Pons (tissue), 1 donor: ENCODE results near the gene NCBP3.
"Not testable (repeated sequence)": the region's sequence is repeated elsewhere in the genome, so short reads cannot be mapped to it uniquely, and the experiment has no call there.

Source experiments
- DNase-seq: peaks from one replicate; pipeline ENCODE4 v3.0.0-alpha.2; 2016; ENCODE audit warnings: low spot score

Gene NCBP3

DNA sequence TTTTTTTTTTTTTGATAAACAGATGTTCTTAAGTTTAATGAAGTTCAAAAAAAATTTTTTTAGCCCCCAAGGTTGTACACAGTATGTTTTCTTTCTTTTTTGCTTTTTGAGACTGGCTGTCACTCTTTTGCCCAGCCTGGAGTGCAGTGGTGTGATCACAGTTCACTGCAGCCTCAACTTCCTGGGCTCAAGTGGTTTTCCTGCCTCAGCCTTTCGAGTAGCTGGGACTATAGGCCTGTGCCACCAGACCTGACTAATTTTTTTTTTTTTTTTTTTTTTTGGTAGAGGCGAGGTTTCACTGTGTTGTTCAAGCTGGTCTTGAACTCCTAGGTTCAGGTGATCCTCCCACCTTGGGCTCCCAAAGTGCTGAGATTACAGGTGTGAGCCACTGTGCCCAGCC lies 57.8 kb downstream of the NCBP3 start:
- DNase-seq, result no peak

GRCh38 chr17:3785323-3785722 lies 60.7 kb downstream of the NCBP3 start:
- DNase-seq, result not testable (repeated sequence)

GRCh38 chr17:3782751-3783150 lies 63.3 kb downstream of the NCBP3 start:
- no peak for DNase-seq

DNA sequence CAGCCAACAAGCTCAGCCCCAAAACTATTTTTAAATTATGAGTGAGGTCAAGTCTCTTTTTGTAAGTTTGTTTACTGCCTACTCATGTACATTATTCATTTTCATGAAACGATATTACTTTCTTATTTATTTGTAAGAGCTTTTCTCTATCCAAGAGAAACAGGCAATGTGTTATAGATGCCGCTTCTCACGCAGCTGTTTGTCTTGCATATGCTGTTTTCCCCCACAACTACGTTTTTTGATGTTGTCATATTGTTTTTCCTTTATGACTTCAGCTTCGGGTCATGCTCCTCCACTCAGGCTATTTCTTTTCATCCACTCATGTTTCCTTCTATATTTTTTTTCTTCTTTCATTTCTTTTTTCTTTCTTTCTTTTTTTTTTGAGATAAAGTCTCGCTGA lies 65.1 kb downstream of the NCBP3 start:
- no peak for DNase-seq

DNA sequence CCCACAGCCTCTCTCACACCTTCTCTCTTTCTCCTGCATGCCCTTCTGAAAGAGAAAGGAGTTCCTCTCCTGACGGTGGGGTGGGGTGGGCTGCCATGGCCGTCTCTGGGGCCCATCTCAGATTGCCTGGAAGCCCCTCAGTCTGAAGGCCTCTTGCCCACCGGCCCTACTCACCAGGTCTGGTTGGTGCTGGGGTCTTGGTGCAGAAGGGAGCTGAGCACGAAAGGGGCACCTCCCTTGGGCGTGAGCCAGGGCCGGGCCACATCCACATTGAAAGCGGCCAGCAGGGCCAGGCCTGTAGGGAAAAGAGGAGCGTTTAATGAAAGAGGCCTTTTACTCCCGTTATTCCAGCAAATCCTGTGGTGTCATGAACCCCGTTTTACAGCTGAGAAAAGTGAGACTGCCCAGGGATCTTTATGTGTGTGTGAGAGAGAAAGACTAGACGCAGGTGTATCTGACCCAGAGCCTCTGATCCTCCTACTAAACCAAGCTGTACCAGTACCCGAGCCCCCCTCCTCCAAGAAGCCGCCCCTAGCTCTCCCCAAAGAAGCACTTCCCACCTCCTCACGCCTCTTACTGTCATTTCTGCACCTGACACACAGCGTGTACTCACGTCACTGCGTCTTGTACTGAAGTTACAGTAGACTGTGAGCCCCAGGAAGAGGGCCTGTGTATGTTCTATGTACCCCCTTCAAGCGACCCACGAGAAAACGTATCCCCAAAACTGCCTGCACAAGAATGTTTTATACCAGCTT lies 68.5 kb downstream of the NCBP3 start:
- no peak for DNase-seq

DNA sequence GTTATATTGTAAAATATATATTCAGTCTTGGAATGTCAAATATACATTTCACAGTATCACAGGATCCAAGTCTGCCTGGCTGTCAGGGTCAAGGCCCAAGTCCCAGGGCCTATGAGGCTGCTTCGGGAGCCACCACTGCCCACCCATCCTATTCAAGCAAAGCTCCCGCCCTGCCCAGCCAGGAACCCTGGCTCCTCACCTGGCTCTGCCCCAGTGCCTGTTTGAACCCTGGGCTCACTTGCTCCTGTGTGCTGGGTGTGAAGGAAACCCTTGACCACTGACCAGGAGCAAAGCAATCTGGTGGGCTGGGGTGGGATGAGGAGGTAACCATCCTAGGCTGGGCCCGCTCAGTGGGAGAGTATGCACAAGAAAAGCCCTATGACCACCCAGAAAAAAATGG lies 72.1 kb downstream of the NCBP3 start:
- no peak for DNase-seq

DNA sequence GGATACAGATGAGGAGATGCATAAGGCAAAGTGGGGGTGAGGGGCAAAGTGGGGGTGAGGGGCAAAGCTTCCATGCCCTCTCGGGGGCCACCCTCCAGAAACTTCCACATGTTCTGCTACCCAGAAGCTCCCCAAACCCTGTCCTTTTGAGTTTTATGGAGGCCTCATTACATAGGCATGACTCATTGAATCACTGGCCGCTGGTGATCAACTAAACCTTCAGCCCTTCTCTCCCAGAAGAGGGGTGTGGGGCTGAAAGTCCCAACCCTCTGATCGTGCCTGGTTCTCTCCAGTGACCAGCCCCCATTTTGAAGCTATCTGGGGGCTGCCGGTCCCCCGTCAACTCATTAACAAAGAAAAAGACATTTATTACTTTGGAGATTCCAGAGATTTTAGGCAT lies 72.5 kb downstream of the NCBP3 start:
- DNase-seq, result no peak

GRCh38 chr17:3772764-3773163 lies 73.3 kb downstream of the NCBP3 start:
- DNase-seq, result no peak

DNA sequence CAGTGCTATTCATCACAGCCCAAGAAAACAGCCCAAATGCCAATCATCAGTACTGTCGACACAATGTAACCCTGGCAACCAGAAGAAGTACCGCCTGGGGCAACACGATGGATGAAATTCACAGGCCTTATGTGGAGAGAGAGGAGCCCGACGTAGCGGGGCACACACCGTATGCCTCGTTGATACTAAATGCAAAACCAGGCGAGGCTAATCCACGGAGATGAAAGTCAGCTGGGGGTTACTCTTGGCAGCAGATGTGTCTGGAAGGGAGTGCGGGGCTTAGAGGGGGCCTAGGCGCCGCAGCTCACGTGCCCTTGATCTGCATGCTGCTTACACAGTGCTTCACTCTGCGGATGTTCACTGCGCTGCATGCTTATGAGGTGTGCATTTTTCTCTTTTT lies 74.9 kb downstream of the NCBP3 start:
- no peak for DNase-seq

DNA sequence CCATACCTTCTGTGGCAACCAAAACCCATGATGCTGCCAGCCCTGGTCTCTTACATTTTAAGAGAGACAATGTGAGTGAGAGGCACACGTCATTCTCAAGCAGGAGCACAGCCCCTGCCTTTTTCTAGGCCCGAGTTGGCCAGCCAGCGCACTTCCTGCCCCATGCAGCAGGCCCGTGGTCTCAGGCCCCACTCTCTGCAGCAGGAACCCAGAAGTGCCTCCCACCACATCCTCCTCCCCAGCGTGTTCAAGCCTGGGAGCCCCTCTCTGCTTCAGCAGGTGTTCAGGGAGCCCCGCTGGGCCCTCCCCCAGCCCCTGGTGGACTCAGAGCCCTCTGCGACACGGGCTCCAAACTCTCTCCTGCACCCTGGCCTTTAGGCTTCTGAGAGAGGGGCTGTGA lies 75.6 kb downstream of the NCBP3 start:
- no peak for DNase-seq

DNA sequence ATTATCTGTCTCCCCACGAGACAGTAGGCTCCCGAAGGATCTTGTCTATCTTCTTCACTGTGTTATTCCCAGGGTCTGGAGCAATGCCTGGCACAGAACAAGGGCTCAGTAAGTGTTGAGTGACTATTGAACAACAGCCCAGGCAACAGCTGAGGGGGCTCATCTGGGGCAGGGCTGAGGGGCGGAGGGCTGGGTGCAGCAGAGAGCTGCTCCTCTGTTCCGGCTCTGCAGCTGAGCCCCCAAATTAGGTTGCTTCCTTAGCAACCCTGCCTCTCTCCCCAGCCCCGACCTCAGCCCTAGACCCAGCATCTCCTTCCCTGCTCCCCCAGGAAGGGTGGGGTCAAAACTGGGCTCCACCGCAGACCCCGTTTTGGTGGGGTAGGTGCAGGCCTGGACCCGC lies 77.3 kb downstream of the NCBP3 start:
- no peak for DNase-seq

- no peak for DNase-seq
Measured at GRCh38 chr17:3768341-3768740, 77.7 kb downstream of the NCBP3 start.

DNA sequence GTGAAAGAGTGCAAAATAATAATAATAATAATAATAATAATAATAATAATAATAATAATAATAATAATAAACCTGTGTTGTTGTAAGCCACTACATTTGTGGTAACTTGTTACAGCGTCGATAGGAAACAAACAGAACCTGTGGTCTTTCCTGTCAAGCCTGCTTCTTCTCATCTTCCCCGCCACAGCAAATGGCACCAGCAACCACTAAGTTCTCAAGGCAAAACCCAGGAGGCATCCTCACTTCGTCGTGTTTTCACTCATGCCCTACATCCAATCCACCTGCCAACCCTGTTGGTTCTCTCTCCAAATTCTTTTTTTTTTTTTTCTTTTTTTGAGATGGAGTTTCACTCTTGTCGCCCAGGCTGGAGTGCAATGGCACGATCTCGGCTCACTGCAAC lies 79.3 kb downstream of the NCBP3 start:
- DNase-seq, result no peak

DNA sequence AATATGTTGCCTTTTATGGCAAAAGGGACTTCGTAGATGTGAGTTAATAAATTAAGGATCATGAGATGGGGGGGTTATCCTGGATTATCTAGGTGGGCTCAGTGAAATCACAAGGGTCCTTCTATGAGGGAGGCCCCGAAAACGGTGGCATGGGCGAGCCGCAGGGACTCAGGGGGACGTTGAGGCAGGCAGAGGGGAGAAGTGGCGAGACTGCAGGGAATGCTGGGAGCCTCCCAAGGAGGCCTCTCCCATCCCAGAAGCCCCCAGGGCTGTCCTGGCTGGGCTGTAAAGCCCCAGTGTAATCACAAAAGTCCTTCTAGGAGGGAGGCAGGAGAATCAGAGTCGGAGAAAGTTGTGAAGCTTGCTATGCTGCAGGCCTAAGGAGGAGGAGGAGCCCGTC lies 80.1 kb downstream of the NCBP3 start:
- DNase-seq, result no peak

DNA sequence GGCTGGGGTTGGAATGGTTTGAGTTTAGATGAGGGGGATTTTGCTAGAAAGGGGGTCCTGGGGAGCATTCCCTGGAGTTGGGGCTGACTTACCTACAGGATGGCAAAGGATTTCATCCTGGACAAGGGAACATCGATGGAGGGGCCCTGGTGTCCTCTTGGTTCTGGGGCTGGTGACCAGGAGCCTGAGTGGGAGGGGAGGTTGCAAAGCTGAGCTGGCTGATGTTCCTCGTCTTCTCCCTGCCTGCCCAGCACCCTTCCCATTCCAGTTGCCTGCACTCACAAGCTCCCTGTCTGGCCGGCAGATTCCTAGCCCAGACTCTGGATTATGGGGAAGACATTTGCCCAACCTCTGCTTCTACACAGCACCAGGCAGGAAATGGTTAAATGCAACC lies 82.3 kb downstream of the NCBP3 start:
- no peak for DNase-seq

DNA sequence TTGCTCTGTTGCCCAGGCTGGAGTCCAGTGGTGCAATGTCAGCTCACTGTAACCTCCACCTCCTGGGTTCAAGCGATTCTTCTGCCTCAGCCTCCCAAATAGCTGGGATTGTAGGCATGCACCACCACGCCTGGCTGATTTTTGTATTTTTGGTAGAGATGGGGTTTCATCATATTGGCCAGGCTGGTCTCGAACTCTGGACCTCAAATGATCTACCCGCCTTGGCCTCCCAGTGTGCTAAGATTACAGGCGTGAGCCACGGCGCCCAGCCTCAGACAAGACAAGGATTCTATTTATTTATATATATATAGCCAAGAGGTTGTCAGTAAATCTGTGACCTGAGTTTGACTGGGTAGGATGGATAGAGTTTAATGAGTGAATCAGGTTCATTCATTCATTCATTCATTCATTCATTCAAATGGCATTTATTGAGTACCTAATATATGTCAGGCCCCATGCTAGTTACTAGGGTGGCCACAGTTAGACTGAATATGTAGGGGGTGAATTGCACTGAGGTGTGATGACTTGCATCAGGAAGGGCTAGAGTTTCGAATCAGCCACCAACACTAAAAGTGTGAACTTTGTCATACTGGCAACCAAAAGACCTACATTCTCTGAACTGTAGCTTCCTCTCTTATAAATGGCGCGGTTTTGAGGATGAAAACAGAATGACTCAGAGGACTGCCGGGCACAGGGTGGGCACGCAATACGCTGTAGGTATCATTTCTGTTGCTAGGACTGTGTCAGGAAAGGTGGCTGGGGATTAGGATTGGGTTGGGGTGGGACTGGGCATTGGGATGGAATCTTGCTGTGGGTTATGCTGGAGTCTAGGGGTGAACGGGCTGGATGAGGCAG lies 82.9 kb downstream of the NCBP3 start:
- no peak for DNase-seq

- DNase-seq, result no peak
Measured at GRCh38 chr17:3761918-3762380, 84.1 kb downstream of the NCBP3 start.

DNA sequence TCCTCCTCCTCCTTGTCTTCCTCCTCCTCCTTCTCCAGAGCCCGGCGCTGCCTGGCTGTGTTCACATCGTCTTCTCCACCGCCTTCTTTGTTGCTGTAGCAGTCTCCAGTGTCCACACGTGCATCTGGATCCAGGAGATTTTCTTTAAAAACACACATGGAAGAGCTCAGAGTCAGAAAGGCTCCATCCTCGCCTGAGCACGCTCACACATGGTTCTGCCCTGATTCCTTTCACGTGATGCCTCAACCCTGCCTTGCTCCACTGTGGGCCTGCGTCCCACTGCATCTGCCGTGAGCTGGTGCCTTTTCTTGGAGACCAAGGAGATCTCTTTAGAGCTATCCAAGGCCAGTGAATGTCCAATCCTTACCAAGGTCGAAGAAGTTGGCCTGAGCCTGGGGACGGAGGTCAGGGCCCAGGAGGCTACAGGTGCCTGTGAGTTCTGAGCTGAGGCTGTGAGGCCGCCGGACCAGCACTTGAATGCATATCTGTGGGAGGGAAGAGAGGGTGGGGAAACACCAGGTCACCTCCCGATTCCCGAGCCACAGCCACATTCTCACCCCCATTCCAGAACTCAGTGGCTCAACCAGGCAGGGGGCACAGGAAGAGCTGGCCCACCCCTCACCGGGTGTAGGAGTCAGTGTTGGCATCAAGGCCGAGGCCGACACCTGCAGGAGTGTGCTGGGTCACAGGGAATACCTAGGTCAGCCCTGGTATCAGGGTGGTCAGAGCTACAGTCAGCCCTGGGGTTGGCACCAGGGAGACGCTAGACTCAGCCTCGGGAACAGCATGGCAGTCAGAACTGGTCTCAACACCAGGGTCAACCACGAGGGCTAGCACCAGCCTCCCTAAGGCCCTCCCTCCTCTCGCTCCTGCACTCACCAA lies 84.8 kb downstream of the NCBP3 start:
- DNase-seq, result no peak

DNA sequence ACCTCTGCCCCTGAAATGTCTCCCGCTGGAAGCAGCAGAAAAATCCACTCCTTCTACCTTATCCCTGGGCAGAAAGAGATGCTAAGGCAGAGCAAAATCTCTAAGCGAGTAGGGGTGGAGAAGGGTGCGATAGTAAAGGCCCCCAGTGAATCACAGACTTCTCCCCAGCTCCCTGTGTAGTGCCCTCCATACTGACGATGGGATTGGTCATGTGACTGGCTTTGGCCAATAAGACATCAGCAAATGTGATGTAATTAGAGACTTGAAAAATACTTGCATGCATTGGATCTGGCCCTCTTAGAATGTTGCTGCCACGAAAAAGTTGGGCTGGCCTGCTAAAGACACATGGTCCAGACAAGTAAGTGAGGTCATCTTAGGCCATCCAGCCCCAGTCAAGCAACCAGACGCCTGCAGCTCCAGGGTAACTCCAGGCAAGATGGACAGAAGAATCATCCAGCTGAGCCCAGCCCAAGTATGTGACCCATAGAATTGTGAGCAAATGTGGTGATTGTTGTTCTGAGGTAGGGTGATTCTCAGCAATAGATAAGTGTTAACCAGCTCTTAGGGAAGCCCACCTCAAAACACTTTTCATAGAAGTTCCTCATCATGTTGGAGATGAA lies 86.3 kb downstream of the NCBP3 start:
- no peak for DNase-seq

GRCh38 chr17:3755335-3756030 lies 90.6 kb downstream of the NCBP3 start:
- DNase-seq, result no peak
